NT2/D1 (cell line): ENCODE measurements around the gene AGFG2.

Experiments
- SUZ12 ChIP-seq: IDR thresholded peaks from 2 replicates; pipeline ENCODE4 v1.6.1; 2011; ENCODE audit not compliant: insufficient read length, insufficient read depth; ENCODE audit errors: extremely low read depth
- YY1 ChIP-seq: IDR thresholded peaks from 2 replicates; pipeline ENCODE4 v1.6.1; 2011; ENCODE audit not compliant: insufficient read length, insufficient read depth
- ZNF274 ChIP-seq: IDR thresholded peaks from 2 replicates; pipeline ENCODE4 v1.6.1; 2011; ENCODE audit warnings: mild to moderate bottlenecking, low read depth, low read length

DNA sequence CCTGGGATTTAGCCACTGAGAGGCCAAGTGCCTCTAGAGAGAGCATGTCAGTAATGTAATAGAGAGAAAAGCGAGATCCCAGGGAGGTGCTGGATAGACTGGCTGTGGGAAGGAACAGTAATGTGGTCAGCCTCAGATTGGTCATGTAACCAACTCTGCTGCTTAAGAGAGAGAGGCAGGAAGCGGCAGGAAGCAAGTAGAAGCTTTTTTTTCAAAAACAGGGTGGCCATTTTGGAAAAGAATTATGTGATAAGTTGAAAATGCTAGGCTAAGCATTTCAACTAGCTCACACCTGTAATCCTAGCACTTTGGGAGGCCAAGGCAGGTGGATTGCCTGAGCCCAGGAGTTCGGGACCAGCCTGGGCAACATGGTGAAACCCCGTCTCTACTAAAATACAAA lies 59.4 kb downstream of the AGFG2 start:
- TF ChIP-seq YY1 (no peak), ZNF274 (no peak), SUZ12 (no peak)
